ENCODE results near the gene NIM1K. TPM values are rescaled to one million over a fixed set of nuclear protein-coding genes. Genes with fewer than 3 reads are reported as not detected.

Gene NIM1K
- total RNA-seq, 1 donor from 2014 or later, result 4.8 TPM

GRCh38 chr5:43150075-43150474 lies 42.0 kb upstream of the NIM1K start:
- Histone ChIP-seq H3K4me3 (no peak overlapping the region), H3K27me3 (ENCODE audit: low read depth) (no peaks in the 10 kb centered on the region), H3K9me3 (no peaks in the 10 kb centered on the region), H3K27ac (no peak overlapping the region), H3K4me1 (no peaks in the 10 kb centered on the region), H3K36me3 (peaks cover 9% of the 10 kb centered on the region)
- ATAC-seq, result no peak
- no peak for TF ChIP-seq CTCF (IDR thresholded peaks at IDR 0.05)
- DNase-seq, result no peak
- intact Hi-C loops (cut with DNase I), result no loop called here

GRCh38 chr5:43150748-43151147 lies 41.3 kb upstream of the NIM1K start:
- no peak for ATAC-seq

DNA sequence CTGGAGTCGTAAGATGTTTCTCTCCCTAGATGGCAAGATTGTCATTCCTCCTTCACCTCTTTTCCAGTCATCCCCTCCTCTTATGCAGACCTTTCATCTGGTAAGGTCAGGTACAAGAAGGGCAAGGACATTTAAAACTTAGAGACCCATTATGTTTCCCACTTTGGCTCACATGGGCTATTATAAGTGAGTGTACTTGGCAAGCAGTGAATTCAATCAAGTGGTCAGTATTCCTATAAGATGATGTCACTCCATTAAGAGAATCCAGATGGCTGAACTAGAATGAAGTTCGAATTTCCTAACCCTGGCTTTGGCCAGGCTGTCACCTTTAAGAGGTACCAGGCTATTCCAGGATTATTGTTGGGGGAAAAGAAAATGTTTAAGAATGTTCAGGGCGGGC lies 39.1 kb upstream of the NIM1K start:
- Histone ChIP-seq H3K4me3 (no peak overlapping the region), H3K27ac (no peak overlapping the region), H3K4me1 (no peaks in the 10 kb centered on the region), H3K36me3 (peaks cover 7% of the 10 kb centered on the region), H3K9me3 (no peaks in the 10 kb centered on the region), H3K27me3 (ENCODE audit: low read depth) (no peaks in the 10 kb centered on the region)
- ATAC-seq (no peak), DNase-seq (no peak)
- no peak for TF ChIP-seq CTCF (IDR thresholded peaks at IDR 0.05)
- intact Hi-C loops (cut with DNase I), result no loop called here

More at GRCh38 chr5:43150748-43151147, 41.3 kb upstream of the NIM1K start:
- H3K36me3 ChIP-seq, result peaks cover 7% of the 10 kb centered on the region
- intact Hi-C loops (cut with DNase I), result no loop called here
- H3K4me3 ChIP-seq, result no peak overlapping the region
- no peaks in the 10 kb centered on the region for H3K9me3 ChIP-seq
- no peaks in the 10 kb centered on the region for H3K4me1 ChIP-seq
- H3K27me3 ChIP-seq (ENCODE audit: low read depth), result no peaks in the 10 kb centered on the region
- no peak overlapping the region for H3K27ac ChIP-seq
- no peak for DNase-seq
- no peak for TF ChIP-seq CTCF (IDR thresholded peaks at IDR 0.05)

- Histone ChIP-seq H3K27ac (no peak overlapping the region), H3K9me3 (no peaks in the 10 kb centered on the region), H3K36me3 (peaks cover 7% of the 10 kb centered on the region), H3K27me3 (ENCODE audit: low read depth) (no peaks in the 10 kb centered on the region), H3K4me3 (no peak overlapping the region), H3K4me1 (no peaks in the 10 kb centered on the region)
- DNase-seq, result no peak
- no peak for TF ChIP-seq CTCF (IDR thresholded peaks at IDR 0.05)
- intact Hi-C loops (cut with DNase I), result no loop called here
- no peak for ATAC-seq
These were observed 37.6 kb upstream of the NIM1K start for GRCh38 chr5:43154469-43154868.

- TF ChIP-seq CTCF (IDR thresholded peaks at IDR 0.05), result no peak
- peaks cover 7% of the 10 kb centered on the region for H3K36me3 ChIP-seq
- H3K4me3 ChIP-seq, result no peak overlapping the region
- no peaks in the 10 kb centered on the region for H3K4me1 ChIP-seq
- ATAC-seq (no peak), DNase-seq (no peak)
- no peak overlapping the region for H3K27ac ChIP-seq
- H3K27me3 ChIP-seq (ENCODE audit: low read depth), result no peaks in the 10 kb centered on the region
- H3K9me3 ChIP-seq, result no peaks in the 10 kb centered on the region
- intact Hi-C loops (cut with DNase I), result no loop called here
These were observed 36.5 kb upstream of the NIM1K start for GRCh38 chr5:43155394-43156096.
